ENCODE measurements around the gene NCOR2. TPM values are rescaled to one million over a fixed set of nuclear protein-coding genes. Genes with fewer than 3 reads are reported as not detected.

NCOR2 gene
- total and polyA plus RNA-seq, 2 of the 8 experiments (the other 6 are each of a cell fraction or from before 2014, with no cell fraction given) = 14.8 to 275 TPM

- H3K23me2 ChIP-seq (ENCODE audit: low read depth, low read length) = no peaks in the 10 kb centered on the region
- peak overlapping the region; percentile 59; the same call in 1 of the 2 replicates for H4K8ac ChIP-seq (ENCODE audit: extremely low read depth, insufficient read depth, low read length)
- H3K9ac ChIP-seq (replicated peaks in 1 of 4; ENCODE audit: extremely low read depth in 1 of 4, low read depth in 3 of 4, low read length in 3 of 4) = no peak overlapping the region
- ChIA-PET POLR2A (ENCODE audit: partially characterized antibody) (interaction anchor here (1.2 to 6.3 kb wide), 4 partner anchors 12 to 215 kb away, joined by 3 to 31 read pairs (median 4); no protein-coding TSS in a partner anchor), CTCF (ENCODE audit: partially characterized antibody) (interaction anchor here (0.9 to 2.5 kb wide), 14 partner anchors 11 to 513 kb away, joined by 3 to 11 read pairs (median 4); no protein-coding TSS in a partner anchor)
- H3K18ac ChIP-seq (ENCODE audit: extremely low read depth, low read length) = no peak overlapping the region
- H3K4me1 ChIP-seq (replicated peaks in 1 of 4; ENCODE audit: control insufficient read depth in 3 of 4, insufficient read depth in 4 of 4, low read length in 3 of 4) = peaks cover 7 to 40% (median 19%) of the 10 kb centered on the region in 4 experiments
- peaks cover 21% of the 10 kb centered on the region for H3K79me1 ChIP-seq (ENCODE audit: low read depth, low read length)
- FAIRE-seq = no peak
- 84% methylated on average over 11 of the region's 11 CpGs; no CpG with 5 or more reads in 1 of the 2 experiments for WGBS, 2 experiments (ENCODE audit: extremely low coverage in 1 of 2, insufficient coverage in 1 of 2, insufficient read length in 1 of 2, insufficient replicate concordance in 2 of 2, low coverage in 1 of 2, low lambda C conversion rate in 2 of 2, missing lambda C conversion rate in 1 of 2)
- no peak overlapping the region for H2BK15ac ChIP-seq (ENCODE audit: low read length)
- no peak overlapping the region for H2AK5ac ChIP-seq (ENCODE audit: low read depth, low read length)
- peaks cover 68 to 100% of the 10 kb centered on the region in 2 experiments for H3K79me2 ChIP-seq (ENCODE audit: control insufficient read depth in 1 of 2, insufficient read depth in 2 of 2, low read length in 2 of 2)
- H3K36me3 ChIP-seq (ENCODE audit: control insufficient read depth in 2 of 4, insufficient read depth in 4 of 4, low read length in 3 of 4) = peaks cover 0 to 3% (median 0%) of the 10 kb centered on the region in 4 experiments; a peak in 2 of 8 replicates
- no peak overlapping the region for H3K27ac ChIP-seq (ENCODE audit: low read depth, low read length)
- no peaks in the 10 kb centered on the region for H3K9me3 ChIP-seq (ENCODE audit: insufficient read depth in 2 of 2, low read depth in 1 of 2, low read length in 1 of 2)
- no peak overlapping the region for H2BK12ac ChIP-seq (ENCODE audit: low read depth, low read length)
- H4K91ac ChIP-seq (replicated peaks; ENCODE audit: insufficient read length, low read length) = no peak overlapping the region
- DNase-seq (ENCODE audit: low read depth in 1 of 2, low spot score in 2 of 2) = no peak
- no peak overlapping the region for H3K4me3 ChIP-seq (ENCODE audit: extremely low read depth in 1 of 4, insufficient read depth in 2 of 4, low read depth in 3 of 4, low read length in 4 of 4)
- no peak overlapping the region for H2AFZ ChIP-seq (ENCODE audit: low read length)
- no peak overlapping the region for H3K56ac ChIP-seq (replicated peaks; ENCODE audit: insufficient read length, low read depth, low read length)
- H4K5ac ChIP-seq (ENCODE audit: insufficient read length, low read depth, low read length) = no peak overlapping the region
- H3K23ac ChIP-seq (ENCODE audit: insufficient read length) = no peak overlapping the region
- no peak overlapping the region for H3K4ac ChIP-seq (replicated peaks; ENCODE audit: insufficient read length, low read depth, low read length)
- H2BK120ac ChIP-seq (replicated peaks; ENCODE audit: low read depth, low read length) = no peak overlapping the region
- 0 out of 4 replicates have a peak overlapping the region, but pooled peaks of 1 of the 2 experiments have one; percentile 6 for H3K4me2 ChIP-seq (ENCODE audit: insufficient read depth in 1 of 2, low read depth in 2 of 2, low read length in 2 of 2)
- peak overlapping the region; percentile 68; the same call in 1 of the 2 replicates for H2BK5ac ChIP-seq (ENCODE audit: low read depth, low read length)
- H4K20me1 ChIP-seq (replicated peaks in 1 of 2; ENCODE audit: control insufficient read depth in 1 of 2, insufficient read depth in 2 of 2, low read length in 2 of 2) = peaks cover 27 to 55% of the 10 kb centered on the region in 2 experiments
- no peak overlapping the region for H2BK20ac ChIP-seq (ENCODE audit: low read length)
- H3K27me3 ChIP-seq (replicated peaks in 1 of 4; ENCODE audit: control insufficient read depth in 3 of 4, extremely low read depth in 1 of 4, insufficient read depth in 3 of 4, low read length in 3 of 4) = no peaks in the 10 kb centered on the region
- H3K14ac ChIP-seq (ENCODE audit: insufficient read length) = no peak overlapping the region
- TF ChIP-seq BACH1 (IDR thresholded peaks at IDR 0.05; ENCODE audit: low read length) (no peak), ASH2L (IDR thresholded peaks at IDR 0.05; ENCODE audit: low read length) (no peak), USF2 (IDR thresholded peaks at IDR 0.05; ENCODE audit: low read length) (no peak), TEAD4 (IDR thresholded peaks at IDR 0.05; ENCODE audit: low read depth, low read length) (no peak), POU5F1 (IDR thresholded peaks at IDR 0.05; ENCODE audit: low read depth, low read length) (no peak), SAP30 (IDR thresholded peaks at IDR 0.05; ENCODE audit: insufficient read depth, insufficient replicate concordance, low read length) (no peak), MAX (IDR thresholded peaks at IDR 0.05) (no peak), TAF7 (optimal IDR thresholded peaks at IDR 0.05; ENCODE audit: borderline replicate concordance, low read depth, low read length) (no peak), RNF2 (IDR thresholded peaks at IDR 0.05; ENCODE audit: borderline replicate concordance, low read depth, low read length, missing control alignments, poor library complexity, severe bottlenecking) (no peak)
Observed at GRCh38 chr12:124550123-124551089, 17.0 kb downstream of the NCOR2 start.

Data from H1 (cell line).